A549 treated with Hydrocortisone at 1 μM for 4 hours (cell line): ENCODE measurements around the gene XRCC3. TPM values are rescaled to one million over a fixed set of nuclear protein-coding genes. Genes with fewer than 3 reads are reported as not detected.

Source experiments
- total RNA-seq: library from RNA; stranded (reverse); fragments of 200-300 nt; extraction: Qiagen RNA extraction; gene quantifications from 5 replicates; pipeline ENCODE4 v1.2.3, GENCODE V29; 2022

XRCC3 gene
- 26.1 to 33.7 TPM (median 28.0 TPM) in 5 replicates for total RNA-seq

DNA sequence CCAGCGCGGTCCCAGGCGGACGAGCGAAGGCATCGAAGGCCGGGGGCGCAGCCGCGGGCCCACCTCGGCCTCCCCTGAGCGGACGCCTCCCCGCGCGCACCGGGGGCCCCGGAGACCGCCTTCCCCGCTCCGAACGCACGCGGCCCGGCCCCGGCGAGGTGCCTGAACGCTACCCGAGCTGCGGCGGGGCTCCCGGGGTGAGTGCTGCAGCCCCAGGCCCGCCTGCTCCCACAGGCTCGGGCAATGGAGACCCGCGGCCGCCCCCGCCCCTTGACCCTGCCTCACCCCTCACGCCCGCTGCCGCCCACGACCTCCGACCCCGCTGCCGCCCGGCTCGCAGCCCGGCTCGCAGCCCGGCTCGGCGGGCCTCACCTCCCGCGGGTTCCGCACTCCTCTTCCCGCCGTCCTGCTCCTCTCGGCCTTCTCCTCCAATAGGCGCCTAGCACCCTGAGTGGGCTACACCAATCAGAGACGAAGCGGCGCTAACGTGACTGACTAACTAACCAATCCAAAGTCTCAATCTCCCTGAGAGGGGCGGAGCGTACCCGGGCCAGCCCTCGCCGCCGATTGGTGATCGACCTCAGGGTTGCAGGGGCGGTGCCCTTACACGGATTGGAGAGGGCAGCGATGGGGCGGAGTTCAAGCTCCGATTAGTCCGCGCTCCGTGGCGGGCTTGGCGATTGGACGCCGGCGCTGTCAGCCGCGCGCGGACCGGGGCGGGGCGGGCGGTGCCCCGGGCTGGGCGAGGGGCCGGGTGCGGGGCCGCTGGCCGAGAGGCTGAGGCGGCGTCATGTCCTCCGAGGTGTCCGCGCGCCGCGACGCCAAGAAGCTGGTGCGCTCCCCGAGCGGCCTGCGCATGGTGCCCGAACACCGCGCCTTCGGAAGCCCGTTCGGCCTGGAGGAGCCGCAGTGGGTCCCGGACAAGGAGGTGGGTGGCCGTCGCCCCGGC is at the start of gene XRCC3, which contains the start of gene ZFYVE21:
TSS of gene XRCC3 (minus strand) at position 400 of the 949 bp plus-strand sequence. CDS start 4,364 bp downstream, outside the sequence.
TSS of gene ZFYVE21 (plus strand) at position 759 of the 949 bp plus-strand sequence. CDS start at position 791, 32 bp downstream.

Other genes starting within 250 kb of the XRCC3 start
- 123 to 162 TPM (median 147 TPM) in 5 replicates for gene CKB, start 192.6 kb downstream of the XRCC3 start, total RNA-seq
- gene TRMT61A, start 186.3 kb downstream of the XRCC3 start, total RNA-seq: 19.1 to 28.0 TPM (median 25.1 TPM) in 5 replicates
- 21.8 to 28.0 TPM (median 23.5 TPM) in 5 replicates for gene BAG5, start 152.8 kb downstream of the XRCC3 start, total RNA-seq
- 45.6 to 64.1 TPM (median 53.5 TPM) in 5 replicates for gene COA8, start 152.5 kb downstream of the XRCC3 start, total RNA-seq
- gene KLC1, start 86.2 kb downstream of the XRCC3 start, total RNA-seq: 89.2 to 113 TPM (median 100 TPM) in 5 replicates
- 35.8 to 45.2 TPM (median 40.1 TPM) in 5 replicates for gene ZFYVE21, start 359 bp upstream of the XRCC3 start, total RNA-seq
- 4.9 to 6.2 TPM (median 5.1 TPM) in 5 replicates for gene PPP1R13B, start 132.1 kb upstream of the XRCC3 start, total RNA-seq
- 0.16 to 0.25 TPM (median 0.21 TPM) in 5 replicates for gene TDRD9, start 213.0 kb upstream of the XRCC3 start, total RNA-seq
- gene RD3L, start 227.1 kb upstream of the XRCC3 start, total RNA-seq: not detected in 5 replicates